H7 (cell line): ENCODE data around the gene REL. TPM values are rescaled to one million over a fixed set of nuclear protein-coding genes. Genes with fewer than 3 reads are reported as not detected.
"Not testable (repeated sequence)": the region's sequence is repeated elsewhere in the genome, so short reads cannot be mapped to it uniquely, and the experiment has no call there.

Source experiments
- DNase-seq: peaks from one replicate; pipeline ENCODE4 v3.0.0; 2012
- H3K27me3 ChIP-seq: 2 replicates; pipeline ENCODE4 v1.6.0; 2011; ENCODE audit warnings: mild to moderate bottlenecking, low read length; ENCODE audit not compliant: control insufficient read depth, insufficient read depth
- H3K36me3 ChIP-seq: replicated peaks from 2 replicates; pipeline ENCODE4 v1.5.1; 2011; ENCODE audit warnings: low read length; ENCODE audit not compliant: control insufficient read depth, insufficient read depth
- H3K4me3 ChIP-seq: 2 replicates; pipeline ENCODE4 v1.5.1; 2011; ENCODE audit warnings: low read depth, mild to moderate bottlenecking, control low read depth, low read length, moderate library complexity; ENCODE audit not compliant: insufficient read depth
- total RNA-seq: library from RNA; depleted of rRNA; stranded (reverse); fragments of >200 nt; shearing (Covaris generic); gene quantifications from 2 replicates; pipeline ENCODE4 v1.2.3, GENCODE V29; 2014

REL gene
- total RNA-seq, 1 experiment from 2014 or later = 4.5 TPM

GRCh38 chr2:60926741-60927552 is 45.6 kb downstream of the REL start:
- no peak for DNase-seq
- Histone ChIP-seq H3K36me3 (peaks cover under 1% of the 10 kb centered on the region; the same call in 1 of the 2 replicates), H3K27me3 (no peaks in the 10 kb centered on the region), H3K4me3 (no peak overlapping the region)

DNA sequence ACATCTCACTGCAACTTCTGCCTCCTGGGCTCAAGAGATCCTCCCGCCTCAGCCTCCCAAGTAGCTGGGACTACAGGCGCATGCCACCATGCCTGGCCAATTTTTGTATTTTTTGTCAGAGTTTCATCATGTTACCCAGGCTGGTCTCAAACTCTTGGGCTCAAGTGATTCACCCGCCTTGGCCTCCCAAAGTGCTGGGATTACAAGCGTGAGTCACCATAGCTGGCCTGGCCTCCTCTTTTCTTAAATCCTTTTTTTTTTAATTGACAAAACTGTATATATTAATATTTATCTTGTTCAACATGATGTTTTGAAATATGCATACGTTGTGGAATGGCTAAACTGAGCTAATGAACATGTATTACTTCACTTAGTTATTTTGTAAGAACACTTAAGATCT is 50.7 kb downstream of the REL start:
- DNase-seq, H3K27me3 ChIP-seq, H3K4me3 ChIP-seq, H3K36me3 ChIP-seq: not testable (repeated sequence)

DNA sequence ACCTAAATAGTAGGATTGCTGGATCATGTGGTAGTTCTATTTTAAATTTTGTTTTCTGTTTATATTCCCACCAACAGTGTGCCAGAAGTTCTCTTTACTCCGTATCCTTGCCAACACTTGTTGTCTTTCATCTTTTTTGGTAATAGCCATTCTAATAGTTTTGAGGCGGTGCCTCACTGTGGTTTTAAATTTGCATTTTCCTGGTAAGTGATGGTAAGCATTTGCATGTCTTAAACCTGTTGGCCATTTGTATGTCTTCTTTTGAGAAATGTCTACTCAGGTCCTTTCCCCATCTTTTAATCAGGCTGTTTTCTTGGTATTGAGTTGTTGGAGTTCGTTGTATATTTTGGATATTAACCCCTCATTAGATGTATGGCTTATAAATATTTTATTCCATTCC is 51.6 kb downstream of the REL start:
- Histone ChIP-seq H3K4me3 (no peak overlapping the region), H3K27me3 (no peaks in the 10 kb centered on the region), H3K36me3 (no peaks in the 10 kb centered on the region)
- DNase-seq = no peak

GRCh38 chr2:60934165-60934722 is 52.9 kb downstream of the REL start:
- no peaks in the 10 kb centered on the region for H3K36me3 ChIP-seq
- no peaks in the 10 kb centered on the region for H3K27me3 ChIP-seq
- H3K4me3 ChIP-seq = no peak overlapping the region
- no peak for DNase-seq

- Histone ChIP-seq H3K4me3 (no peak overlapping the region), H3K36me3 (no peaks in the 10 kb centered on the region), H3K27me3 (no peaks in the 10 kb centered on the region)
- DNase-seq = no peak
Observed at GRCh38 chr2:60936757-60937156, 55.4 kb downstream of the REL start.

GRCh38 chr2:60938301-60938700 is 56.9 kb downstream of the REL start:
- no peaks in the 10 kb centered on the region for H3K27me3 ChIP-seq
- no peak for DNase-seq
- H3K36me3 ChIP-seq = no peaks in the 10 kb centered on the region
- no peak overlapping the region for H3K4me3 ChIP-seq

DNA sequence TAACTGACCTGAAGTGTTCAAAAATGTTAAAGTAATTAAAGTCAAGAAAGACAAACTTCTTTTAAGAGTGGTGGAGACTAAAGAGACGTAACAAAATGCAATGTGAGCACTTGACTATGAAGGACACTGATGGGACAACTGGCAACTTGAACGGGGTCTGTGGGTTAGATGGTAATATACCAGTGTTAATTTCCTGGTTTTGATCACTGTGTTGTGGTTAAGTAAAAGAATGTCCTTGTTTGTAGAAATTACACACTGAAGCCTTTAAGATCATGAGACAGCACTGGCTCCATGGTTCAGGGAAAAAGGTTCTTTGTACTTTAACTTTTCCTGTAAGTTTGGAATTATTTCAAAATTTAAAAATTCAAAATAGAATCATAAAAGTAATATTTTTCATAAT is 58.2 kb downstream of the REL start:
- no peak for DNase-seq
- Histone ChIP-seq H3K27me3 (no peaks in the 10 kb centered on the region), H3K36me3 (no peaks in the 10 kb centered on the region), H3K4me3 (no peak overlapping the region)

DNA sequence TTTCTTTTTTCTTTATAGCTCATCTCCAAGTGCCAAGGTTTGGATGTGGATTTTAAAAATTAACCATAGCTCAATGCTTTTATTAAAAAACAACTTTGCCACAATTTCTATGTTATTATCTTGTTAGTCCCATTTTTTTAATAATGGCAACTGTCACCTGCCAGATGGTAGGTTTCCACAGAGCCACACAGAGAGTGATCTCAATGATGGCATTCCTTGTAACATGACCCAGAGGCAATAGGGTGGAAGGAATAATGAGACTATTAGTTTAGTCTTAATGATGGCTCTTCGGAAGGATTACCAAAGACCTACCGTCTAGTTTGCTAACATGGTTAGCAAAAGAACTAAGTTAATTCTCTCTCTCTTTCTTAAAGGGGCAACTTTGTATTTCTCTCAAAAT is 64.0 kb downstream of the REL start:
- Histone ChIP-seq H3K4me3 (no peak overlapping the region), H3K36me3 (no peaks in the 10 kb centered on the region), H3K27me3 (no peaks in the 10 kb centered on the region)
- DNase-seq = no peak

GRCh38 chr2:60947056-60947455 is 65.7 kb downstream of the REL start:
- no peak for DNase-seq
- no peaks in the 10 kb centered on the region for H3K36me3 ChIP-seq

GRCh38 chr2:60948161-60948560 is 66.8 kb downstream of the REL start:
- H3K36me3 ChIP-seq = no peaks in the 10 kb centered on the region
- H3K27me3 ChIP-seq = no peaks in the 10 kb centered on the region
- H3K4me3 ChIP-seq = no peak overlapping the region
- DNase-seq = no peak

More at GRCh38 chr2:60947056-60947455, 65.7 kb downstream of the REL start:
- Histone ChIP-seq H3K27me3 (no peaks in the 10 kb centered on the region), H3K4me3 (no peak overlapping the region)

GRCh38 chr2:60948926-60949579 is 67.7 kb downstream of the REL start:
- Histone ChIP-seq H3K36me3 (no peaks in the 10 kb centered on the region), H3K4me3 (no peak overlapping the region), H3K27me3 (no peaks in the 10 kb centered on the region)
- no peak for DNase-seq

DNA sequence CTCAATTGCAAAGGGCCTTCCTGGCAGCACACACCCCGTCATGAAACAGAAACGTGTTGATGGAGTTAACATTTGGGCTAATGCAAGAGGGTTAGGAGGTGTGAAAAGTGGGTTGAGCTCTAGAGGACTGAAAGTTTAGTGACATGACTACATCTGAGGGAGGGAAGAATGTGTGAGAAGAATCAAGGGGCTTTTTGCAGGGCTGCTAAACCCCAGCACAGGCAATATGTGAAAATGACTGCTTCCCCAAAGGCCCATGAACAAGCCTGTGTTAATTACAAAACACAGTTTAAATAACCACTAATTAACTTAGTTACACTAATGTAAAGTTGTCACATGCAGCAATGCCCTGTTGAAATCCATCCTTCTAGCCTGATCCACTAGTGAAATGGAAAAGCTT is 72.8 kb downstream of the REL start:
- Histone ChIP-seq H3K36me3 (no peaks in the 10 kb centered on the region), H3K4me3 (no peak overlapping the region), H3K27me3 (no peaks in the 10 kb centered on the region)
- DNase-seq = no peak

GRCh38 chr2:60957224-60957623 is 75.8 kb downstream of the REL start:
- Histone ChIP-seq H3K27me3 (no peaks in the 10 kb centered on the region), H3K4me3 (no peak overlapping the region)
- DNase-seq = no peak

DNA sequence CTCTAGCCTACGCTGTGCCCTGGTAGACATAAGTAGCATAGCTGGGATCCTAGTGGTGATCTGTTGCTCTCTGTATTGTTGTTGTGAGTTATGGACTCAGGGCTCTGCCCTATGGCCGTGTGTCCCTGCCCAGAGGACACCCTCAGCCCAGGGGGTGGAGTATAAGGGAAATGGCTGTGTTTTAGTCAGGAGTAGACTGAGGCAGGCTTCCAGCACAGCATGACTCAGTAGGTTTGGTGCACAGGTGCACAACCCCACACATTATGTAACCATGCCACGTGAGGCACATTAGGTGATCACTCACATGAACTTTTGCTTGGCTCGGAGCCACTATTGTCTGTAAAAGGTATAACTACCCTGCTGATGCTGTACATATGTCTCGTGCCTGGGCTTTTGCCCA is 76.3 kb downstream of the REL start:
- no peak overlapping the region for H3K4me3 ChIP-seq
- H3K27me3 ChIP-seq = no peaks in the 10 kb centered on the region
- DNase-seq = no peak
- no peaks in the 10 kb centered on the region for H3K36me3 ChIP-seq

More at GRCh38 chr2:60957224-60957623, 75.8 kb downstream of the REL start:
- H3K36me3 ChIP-seq = no peaks in the 10 kb centered on the region

DNA sequence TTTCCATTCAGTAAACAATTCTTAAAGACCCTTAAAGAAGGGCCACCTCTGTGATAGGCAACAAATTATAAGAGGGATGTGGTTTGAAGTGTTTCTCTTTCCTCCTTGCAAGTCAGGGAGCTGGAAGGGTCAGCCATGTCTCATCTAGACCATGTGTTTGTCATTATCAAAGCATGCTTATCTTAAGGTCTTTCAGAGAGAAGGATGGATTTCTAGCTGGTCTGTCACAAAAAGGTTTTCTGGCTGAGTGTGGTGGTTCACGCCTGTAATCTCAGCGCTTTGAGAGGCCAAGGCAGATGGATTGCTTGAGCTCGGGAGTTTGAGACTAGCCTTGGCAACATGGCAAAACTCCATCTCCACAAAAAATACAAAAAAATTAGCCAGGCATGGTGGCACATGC is 77.0 kb downstream of the REL start:
- Histone ChIP-seq H3K4me3 (no peak overlapping the region), H3K36me3 (no peaks in the 10 kb centered on the region), H3K27me3 (no peaks in the 10 kb centered on the region)
- no peak for DNase-seq
